HFF-Myc (cell line): ENCODE measurements around the gene NREP.

Experiments used
- DNase-seq: peaks from one replicate; pipeline ENCODE4 v3.0.0-alpha.2; 2011; ENCODE audit warnings: low read depth; ENCODE audit errors: extremely low read depth
- H3K4me3 ChIP-seq: replicated peaks from 2 replicates; pipeline ENCODE4 v1.5.1; 2011; ENCODE audit warnings: low read depth, mild to moderate bottlenecking, control low read depth, low read length
- TF ChIP-seq, protein P1 (sequence below): IDR thresholded peaks from 2 replicates; pipeline ENCODE4 v1.5.1; 2012; ENCODE audit warnings: mild to moderate bottlenecking, low read depth, low read length, control low read depth; ENCODE audit errors: missing control alignments

Gene NREP

DNA sequence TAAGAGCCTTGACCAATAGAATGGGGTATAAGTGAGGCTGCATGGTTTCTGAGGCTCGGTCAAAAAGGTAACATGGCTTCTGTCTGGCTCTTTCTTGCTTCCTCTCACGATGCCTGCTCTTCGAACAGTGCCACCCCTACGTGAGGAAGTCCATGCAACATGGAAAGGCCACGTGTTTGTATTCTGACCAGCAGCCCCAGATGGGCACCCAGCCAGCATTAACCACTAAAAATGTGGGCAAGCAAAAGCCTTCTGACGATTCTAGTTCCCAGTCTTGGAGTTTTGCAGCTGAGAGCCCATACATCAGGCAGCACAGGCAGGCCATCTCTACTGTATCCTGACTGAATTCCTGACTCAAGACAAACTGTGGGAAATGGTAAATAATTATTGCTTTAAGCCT lies 24.2 kb upstream of the NREP start:
- no peak overlapping the region for H3K4me3 ChIP-seq

GRCh38 chr5:111779922-111780292 lies 22.9 kb upstream of the NREP start:
- H3K4me3 ChIP-seq: no peak overlapping the region
- no peak for DNase-seq
- TF ChIP-seq, protein P1, sequence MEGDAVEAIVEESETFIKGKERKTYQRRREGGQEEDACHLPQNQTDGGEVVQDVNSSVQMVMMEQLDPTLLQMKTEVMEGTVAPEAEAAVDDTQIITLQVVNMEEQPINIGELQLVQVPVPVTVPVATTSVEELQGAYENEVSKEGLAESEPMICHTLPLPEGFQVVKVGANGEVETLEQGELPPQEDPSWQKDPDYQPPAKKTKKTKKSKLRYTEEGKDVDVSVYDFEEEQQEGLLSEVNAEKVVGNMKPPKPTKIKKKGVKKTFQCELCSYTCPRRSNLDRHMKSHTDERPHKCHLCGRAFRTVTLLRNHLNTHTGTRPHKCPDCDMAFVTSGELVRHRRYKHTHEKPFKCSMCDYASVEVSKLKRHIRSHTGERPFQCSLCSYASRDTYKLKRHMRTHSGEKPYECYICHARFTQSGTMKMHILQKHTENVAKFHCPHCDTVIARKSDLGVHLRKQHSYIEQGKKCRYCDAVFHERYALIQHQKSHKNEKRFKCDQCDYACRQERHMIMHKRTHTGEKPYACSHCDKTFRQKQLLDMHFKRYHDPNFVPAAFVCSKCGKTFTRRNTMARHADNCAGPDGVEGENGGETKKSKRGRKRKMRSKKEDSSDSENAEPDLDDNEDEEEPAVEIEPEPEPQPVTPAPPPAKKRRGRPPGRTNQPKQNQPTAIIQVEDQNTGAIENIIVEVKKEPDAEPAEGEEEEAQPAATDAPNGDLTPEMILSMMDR: no peak

More for the DNA sequence above, 24.2 kb upstream of the NREP start:
- no peak for DNase-seq
- TF ChIP-seq, protein P1: no peak

- H3K4me3 ChIP-seq: no peak overlapping the region
- TF ChIP-seq, protein P1: no peak
- DNase-seq: no peak
Measured at GRCh38 chr5:111779260-111779921, 22.4 kb upstream of the NREP start.

DNA sequence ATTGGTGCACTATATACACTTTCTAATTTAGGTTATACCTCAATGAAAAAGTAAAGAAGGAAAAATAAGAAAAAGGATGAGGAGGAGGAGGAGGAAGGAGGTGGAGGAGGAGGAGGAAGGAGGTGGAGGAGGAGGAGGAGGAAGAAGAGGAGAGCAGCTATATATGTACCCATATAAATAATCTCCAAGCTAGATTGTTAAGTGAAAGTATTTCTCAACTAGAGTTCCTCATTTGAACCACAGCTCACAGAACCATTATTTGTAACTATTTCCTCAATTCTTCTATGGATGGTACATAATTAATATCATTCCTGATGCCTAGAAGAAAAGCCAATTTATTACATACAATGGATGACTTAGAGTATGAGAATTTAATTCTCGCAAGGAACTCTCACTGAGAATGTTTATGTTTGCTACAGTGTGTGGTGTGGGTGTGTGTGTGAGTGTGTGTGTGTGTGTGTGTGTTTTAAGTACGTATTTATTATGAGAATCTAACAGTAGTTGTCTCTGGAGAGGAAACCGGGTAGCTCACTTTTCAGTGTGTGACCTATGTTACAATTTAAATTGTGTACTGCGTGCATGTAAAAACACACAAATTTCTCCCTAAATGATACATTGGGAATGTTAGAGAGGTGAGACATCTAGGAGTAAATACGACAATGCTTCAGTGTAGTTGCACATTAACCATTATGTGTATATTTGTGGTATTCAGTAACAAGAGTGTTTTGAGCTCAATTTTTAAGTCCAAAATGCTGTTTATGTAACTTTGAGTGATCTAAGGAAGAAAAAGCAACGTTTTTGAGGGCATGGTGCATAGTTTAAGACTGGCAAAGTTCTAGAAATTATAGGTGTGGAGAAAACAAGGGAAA lies 20.2 kb upstream of the NREP start:
- TF ChIP-seq, protein P1: no peak
- no peak overlapping the region for H3K4me3 ChIP-seq
- no peak for DNase-seq

DNA sequence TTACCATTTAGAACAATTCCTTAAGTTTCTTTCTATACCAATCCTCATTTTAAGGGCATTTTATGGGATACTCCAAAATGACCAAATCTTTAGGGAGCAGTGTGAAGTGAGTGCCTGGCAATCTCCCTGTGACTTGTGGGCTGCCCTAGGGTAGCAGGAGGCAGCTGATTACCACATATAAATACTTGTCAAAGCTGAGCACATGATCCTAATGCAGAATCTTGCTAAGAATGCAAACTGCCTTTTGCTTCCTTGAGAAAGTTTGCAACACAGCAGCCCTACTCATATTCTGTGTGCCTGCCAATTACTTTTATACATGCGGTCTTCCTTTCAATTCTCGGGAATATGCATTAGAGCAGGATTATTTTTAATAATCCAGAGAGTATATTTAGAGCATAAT lies 18.2 kb upstream of the NREP start:
- DNase-seq: no peak
- TF ChIP-seq, protein P1: no peak
- no peak overlapping the region for H3K4me3 ChIP-seq

DNA sequence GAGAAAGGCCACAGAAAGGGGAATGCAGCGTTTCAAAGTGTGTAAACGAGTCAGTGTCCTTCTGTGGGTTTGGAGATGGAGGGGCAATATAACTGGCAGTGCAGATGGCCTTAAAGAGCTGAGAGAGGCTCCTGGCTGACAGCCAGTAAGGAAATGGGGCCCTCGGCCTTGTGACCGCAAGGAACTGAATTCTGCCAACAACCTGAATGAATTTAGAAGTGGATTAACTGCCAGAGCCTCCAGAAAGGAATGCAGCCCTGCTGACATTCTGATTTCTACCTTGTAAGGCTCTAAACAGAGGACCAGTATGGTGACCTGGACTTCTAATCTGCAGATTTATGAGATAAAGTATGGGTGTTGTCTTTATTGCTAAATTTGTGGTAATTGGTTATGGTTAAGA lies 17.5 kb upstream of the NREP start:
- peak; percentile 43 for DNase-seq
- no peak overlapping the region for H3K4me3 ChIP-seq
- TF ChIP-seq, protein P1: no peak
